Left kidney (tissue), 2 donors: Measurements from ENCODE around the gene CTAGE1. TPM values are rescaled to one million over a fixed set of nuclear protein-coding genes. Genes with fewer than 3 reads are reported as not detected.
A peak's percentile ranks its signal among the peaks of the same experiment; 100 is the strongest.
"Not testable (repeated sequence)": the region's sequence is repeated elsewhere in the genome, so short reads cannot be mapped to it uniquely, and the experiment has no call there.

Experiments
- DNase-seq: peaks from one replicate; pipeline ENCODE4 v3.0.0-alpha.2; 2013
- polyA plus RNA-seq: library from polyadenylated mRNA; unstranded; fragments of 120-200 nt; gene quantifications from one replicate; pipeline ENCODE4 v1.2.1, GENCODE V29; 2013; ENCODE audit not compliant: insufficient read length

Gene CTAGE1
- polyA plus RNA-seq, 1 donor: 0.05 TPM

DNA sequence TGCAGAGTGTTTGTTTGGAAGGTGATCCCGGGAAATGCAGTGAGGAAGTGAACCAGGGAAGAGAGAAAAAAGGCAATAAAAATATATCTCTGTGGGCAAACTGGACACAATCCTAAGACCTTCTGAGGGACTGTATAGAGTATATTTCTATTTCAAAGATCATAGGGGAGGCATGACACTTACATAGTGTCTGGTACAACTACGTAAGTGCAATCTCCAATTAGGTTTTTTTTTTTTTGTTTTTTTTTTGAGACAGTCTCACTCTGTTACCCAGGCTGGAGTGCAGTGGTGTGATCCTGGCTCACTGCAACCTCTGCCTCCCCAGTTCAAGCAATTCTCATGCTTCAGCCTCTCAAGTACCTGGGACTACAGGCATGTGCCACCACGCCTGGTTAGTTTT is 24.6 kb downstream of the CTAGE1 start:
- not testable (repeated sequence) for DNase-seq

DNA sequence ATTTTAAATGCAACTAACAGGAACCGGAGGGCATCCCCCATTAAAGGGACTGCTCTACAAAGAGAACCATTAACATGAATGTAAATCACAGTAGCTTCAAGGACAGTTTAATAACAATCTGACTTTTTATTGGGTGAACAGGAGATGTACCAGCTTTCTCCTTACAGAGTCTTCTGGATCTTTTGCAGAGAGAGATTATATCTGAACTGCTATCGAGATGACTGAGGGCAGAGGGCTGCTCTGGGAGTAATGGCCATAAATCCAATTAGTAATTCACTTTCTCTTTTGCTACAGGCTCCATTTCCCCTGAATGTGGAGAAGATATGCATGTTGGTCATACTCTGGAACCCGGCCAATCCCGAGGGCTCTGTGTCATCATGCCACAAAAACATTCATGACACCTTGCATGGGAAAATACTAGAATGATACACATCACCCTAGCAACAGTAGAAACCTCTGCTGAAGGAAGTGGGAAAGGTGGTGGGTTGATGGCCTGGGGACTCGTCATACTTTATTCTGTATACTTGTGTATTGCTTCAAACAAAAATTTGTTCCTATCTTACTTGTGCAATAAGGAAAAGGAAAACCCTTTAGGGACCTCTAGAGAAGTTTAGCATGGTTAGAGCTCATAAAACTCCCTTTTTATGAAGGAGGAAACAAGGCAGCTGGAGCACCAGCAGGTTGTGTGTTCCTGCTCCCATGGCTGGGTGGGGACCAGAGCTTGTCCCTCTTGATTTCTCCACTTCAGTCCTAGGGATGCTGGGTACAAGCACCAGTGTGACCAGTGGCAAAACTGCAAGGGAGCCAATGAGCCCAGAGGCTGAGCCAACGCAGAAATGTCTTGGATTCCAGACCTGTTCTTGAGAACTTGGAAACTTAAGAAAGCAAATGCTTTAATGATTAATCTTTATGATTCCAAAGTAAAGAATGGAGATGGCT is 26.0 kb downstream of the CTAGE1 start:
- no peak for DNase-seq

DNA sequence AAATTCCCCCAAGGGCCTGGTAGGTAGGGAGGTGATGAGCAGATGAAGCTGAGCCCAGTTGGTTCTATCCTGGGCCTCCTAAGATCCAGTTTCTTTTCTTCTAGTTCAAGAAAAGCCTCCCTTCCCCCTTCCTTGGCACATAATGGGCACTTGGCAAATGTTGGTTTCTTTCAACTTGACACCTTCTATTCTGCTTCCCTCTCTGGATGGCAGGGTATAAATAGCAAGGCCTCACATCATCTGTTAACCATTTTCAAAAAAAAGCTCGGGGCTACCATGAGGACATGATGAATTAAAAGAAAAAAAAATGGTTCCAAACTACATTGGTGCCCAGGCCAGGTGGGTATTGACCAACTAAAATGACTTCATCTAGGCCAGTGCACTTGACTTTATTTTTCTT is 29.9 kb downstream of the CTAGE1 start:
- no peak for DNase-seq

DNA sequence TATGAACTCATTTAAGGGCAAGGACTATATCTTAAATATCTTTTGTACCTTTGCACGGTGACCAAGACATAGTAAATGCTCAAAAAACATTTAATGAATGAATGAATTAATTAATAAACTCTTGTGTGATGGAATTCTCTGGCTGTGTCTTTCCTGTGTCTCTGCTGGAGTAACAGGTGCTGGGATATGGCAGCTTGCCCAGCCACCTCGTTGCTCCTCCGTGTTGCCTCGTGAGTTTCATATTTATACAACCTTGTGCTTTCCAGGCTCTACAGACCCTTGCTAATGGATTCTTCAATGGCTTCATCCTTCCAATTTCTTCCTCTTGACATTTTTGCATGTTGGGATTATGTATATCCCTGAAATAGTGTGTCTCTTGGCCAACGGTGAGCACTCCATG is 30.4 kb downstream of the CTAGE1 start:
- DNase-seq: no peak

DNA sequence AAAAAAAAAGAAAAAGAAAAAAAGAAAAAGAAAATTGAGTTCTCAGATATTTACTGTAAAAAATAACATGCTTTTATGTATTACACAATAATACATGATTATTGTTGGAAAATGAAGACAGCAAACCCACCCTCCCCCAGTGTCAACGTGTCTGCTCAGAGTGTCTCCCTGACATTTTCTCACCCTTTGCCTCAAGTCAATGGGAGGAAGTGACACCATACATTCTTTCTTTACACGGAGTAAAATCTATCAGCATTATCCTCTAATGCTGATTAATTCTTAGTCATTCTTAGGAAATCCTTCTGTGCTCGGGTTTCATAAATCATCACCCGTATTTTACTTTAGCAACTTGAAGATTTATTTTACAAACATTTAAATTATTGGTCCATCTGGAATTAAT is 32.0 kb downstream of the CTAGE1 start:
- no peak for DNase-seq

DNA sequence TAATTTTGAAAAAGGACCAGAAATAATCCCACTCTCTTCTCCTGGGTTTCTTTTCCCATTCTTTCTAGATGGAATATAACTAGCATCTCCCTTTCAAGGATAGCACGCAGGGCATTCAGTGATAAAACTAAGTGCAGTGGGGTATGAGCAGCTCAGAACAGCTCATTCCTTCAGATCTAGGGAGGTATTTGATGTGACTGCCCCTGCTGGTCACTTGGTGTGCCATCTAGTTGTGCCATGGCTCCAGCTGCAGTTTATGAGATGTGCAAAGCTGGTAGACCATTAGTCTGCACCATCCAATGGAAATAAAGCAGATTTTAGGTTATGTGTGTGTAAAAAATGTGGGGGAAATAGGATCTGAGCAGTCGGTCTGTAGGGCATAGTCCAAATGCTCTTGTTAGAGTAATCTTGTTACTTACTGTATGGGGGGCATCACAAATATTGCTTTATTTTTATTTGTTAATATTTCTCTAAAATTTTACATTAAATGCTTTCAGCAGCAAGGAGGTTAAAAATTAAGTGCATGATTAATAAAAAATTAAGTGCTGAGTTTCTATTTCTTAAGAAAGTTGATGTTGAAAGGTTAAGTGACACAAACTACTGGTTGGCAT is 38.9 kb downstream of the CTAGE1 start:
- DNase-seq: peak; percentile 15

DNA sequence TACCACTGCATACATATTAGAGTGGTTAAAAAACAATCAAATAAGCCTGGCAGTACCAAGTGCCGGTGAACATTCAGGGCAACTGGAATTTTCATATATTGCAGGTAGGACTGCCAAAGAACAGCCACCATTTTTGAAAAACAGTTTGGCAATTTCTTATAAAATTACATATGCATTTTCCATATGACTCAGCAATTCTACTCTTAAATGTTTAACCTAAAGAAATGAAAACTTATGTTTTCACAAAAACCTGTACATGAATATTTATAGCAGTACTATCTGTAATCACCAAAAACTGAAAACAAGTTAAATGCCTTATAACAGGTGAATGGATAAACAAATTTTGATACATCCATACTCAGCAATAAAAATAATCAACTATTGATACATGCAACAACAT is 39.9 kb downstream of the CTAGE1 start:
- no peak for DNase-seq

DNA sequence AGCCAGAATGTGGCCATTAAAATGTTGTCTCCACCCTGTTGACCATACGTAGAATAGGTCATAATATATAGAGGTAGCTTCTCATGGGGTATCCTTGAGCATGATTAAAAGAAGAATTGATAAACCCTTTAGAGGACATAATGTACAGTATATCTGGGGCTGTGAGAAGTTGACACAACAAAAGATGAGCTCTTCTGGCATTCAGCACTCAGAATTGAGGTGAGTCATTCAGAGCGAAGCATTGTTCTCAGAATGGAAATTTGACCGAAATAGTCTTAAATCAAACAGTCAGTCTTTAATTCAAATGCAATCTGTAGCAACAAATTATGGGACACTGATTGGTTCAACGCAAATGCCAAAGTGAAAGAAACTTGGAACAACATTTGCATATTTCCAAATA is 47.3 kb downstream of the CTAGE1 start:
- DNase-seq: no peak

DNA sequence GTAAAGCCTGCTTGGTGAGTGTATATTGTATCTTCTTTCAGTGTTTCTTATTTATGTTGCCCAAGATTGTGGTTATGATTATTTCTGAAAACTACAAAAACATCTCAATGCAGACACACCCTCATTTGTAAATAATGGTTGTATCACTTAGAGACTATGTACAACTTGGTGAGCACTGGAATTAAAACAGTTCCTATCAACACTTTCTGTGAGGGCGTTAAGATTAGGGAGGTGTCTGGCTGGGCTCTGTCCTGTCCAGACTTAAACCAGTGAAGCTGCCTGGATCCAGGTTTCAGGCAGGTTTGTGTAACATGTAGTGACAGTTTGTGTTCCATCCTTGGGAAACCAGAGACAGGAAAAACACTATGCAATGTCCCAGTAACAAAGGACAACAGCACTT is 49.7 kb downstream of the CTAGE1 start:
- no peak for DNase-seq

DNA sequence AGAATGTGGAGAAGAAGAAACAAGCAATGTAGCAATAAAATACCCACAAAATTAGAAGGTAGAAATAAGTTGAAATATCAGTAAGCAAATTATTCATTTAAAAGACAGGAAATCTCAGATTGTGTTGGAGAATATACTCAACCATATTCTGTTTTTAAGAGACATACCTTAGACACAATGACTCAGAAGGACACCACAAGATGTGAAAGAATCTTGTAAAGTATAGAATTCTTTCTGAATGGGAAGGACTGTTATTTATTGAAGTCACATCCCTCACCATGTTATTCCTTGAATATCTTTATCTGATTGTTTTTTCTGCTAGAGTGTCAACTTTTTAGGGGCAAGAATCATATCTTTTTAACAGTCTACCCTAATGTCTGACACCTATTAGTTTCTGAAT is 50.4 kb downstream of the CTAGE1 start:
- DNase-seq: no peak

DNA sequence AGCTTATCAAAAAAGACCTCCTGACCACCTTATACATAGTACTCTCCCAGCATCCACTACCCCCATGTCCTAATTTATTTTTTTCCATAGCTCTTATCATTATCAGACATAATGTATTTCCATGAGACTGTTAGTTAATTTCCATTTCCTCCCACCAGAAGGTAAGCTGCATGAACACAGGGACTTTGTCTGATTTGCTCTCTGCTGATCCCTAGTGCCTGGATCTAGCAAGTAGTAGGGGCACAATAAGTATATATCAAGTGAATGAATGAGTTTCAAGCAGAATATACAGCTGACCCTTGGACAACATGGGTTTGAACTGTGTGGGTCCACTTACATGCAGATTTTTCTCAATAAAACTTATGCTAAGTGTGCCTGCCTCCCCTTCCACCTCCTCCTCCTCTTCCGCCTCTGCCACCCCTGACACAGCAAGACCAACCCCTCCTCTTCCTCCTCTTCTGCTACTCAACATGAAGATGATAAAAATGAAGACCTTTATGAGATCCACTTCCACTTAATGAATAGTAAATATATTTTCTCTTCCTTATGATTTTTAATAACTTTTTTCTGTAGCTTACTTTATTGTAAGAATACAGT is 53.8 kb downstream of the CTAGE1 start:
- DNase-seq: no peak

Other genes starting within 250 kb of the CTAGE1 start
- gene GATA6, start 248.3 kb downstream of the CTAGE1 start, polyA plus RNA-seq: 7.3 TPM